D721Med (cell line): Measurements from ENCODE around the gene TVP23A.

Source experiments
- DNase-seq: peaks from one replicate; pipeline ENCODE4 v3.0.0; 2011; ENCODE audit warnings: low spot score; ENCODE audit not compliant: insufficient read length
- FAIRE-seq: peaks from 2 replicates; lab custom pipeline; 2011; peaks lifted over from hg19 to GRCh38; lab: Jason Lieb, UNC
- TF ChIP-seq, protein P1 (sequence below): IDR thresholded peaks from 2 replicates; pipeline ENCODE4 v1.5.1; 2012; ENCODE audit warnings: mild to moderate bottlenecking, control low read depth; ENCODE audit not compliant: insufficient read depth; ENCODE audit errors: missing control alignments

The TVP23A gene

GRCh38 chr16:10728003-10728887, 90.3 kb downstream of the TVP23A start:
- DNase-seq (no peak), FAIRE-seq (no peak)
- TF ChIP-seq, protein P1, sequence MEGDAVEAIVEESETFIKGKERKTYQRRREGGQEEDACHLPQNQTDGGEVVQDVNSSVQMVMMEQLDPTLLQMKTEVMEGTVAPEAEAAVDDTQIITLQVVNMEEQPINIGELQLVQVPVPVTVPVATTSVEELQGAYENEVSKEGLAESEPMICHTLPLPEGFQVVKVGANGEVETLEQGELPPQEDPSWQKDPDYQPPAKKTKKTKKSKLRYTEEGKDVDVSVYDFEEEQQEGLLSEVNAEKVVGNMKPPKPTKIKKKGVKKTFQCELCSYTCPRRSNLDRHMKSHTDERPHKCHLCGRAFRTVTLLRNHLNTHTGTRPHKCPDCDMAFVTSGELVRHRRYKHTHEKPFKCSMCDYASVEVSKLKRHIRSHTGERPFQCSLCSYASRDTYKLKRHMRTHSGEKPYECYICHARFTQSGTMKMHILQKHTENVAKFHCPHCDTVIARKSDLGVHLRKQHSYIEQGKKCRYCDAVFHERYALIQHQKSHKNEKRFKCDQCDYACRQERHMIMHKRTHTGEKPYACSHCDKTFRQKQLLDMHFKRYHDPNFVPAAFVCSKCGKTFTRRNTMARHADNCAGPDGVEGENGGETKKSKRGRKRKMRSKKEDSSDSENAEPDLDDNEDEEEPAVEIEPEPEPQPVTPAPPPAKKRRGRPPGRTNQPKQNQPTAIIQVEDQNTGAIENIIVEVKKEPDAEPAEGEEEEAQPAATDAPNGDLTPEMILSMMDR: no peak
